Upper lobe of right lung (tissue), 1 donor: ENCODE data around the gene DRAM1. TPM values are rescaled to one million over a fixed set of nuclear protein-coding genes. Genes with fewer than 3 reads are reported as not detected.

ENCODE experiments used
- ATAC-seq: fragments of 200-7000 bp; cut with Tn5 transposase; one replicate; pipeline ENCODE4 v1.9.1; 2020; ENCODE audit warnings: mild to moderate bottlenecking, moderate library complexity
- DNase-seq: peaks from one replicate; pipeline ENCODE4 v3.0.0-alpha.2; 2020
- H3K27ac ChIP-seq: fragments of 200-600 bp; one replicate; pipeline ENCODE4 v1.8.0; 2022
- H3K27me3 ChIP-seq: fragments of 200-600 bp; one replicate; pipeline ENCODE4 v1.8.0; 2022; ENCODE audit warnings: mild to moderate bottlenecking
- H3K36me3 ChIP-seq: fragments of 200-600 bp; one replicate; pipeline ENCODE4 v1.8.0; 2022
- H3K4me1 ChIP-seq: fragments of 200-600 bp; one replicate; pipeline ENCODE4 v1.8.0; 2022
- H3K4me3 ChIP-seq: fragments of 200-600 bp; one replicate; pipeline ENCODE4 v1.8.0; 2022; ENCODE audit warnings: mild to moderate bottlenecking
- H3K9me3 ChIP-seq: fragments of 200-600 bp; one replicate; pipeline ENCODE4 v1.8.0; 2022
- CTCF ChIP-seq: fragments of 200-600 bp; IDR thresholded peaks from one replicate; pipeline ENCODE4 v1.8.0; 2022; ENCODE audit warnings: antibody characterized with exemption
- intact Hi-C: fragments of 100-400 bp; cut with DNase I; formaldehyde crosslinking; loops from one replicate; pipeline ENCODE4 v1.11.0; 2022
- total RNA-seq: library from RNA; stranded (reverse); fragmentation: NEBNext Ultra II Directional; extraction: Animal tissue kit (Norgen Biotek cat#: 25700); gene quantifications from one replicate; pipeline ENCODE4 v1.2.1, GENCODE V29; 2021
- donor health status: DM: no; HTN: yes; CAD: no; lungs with severe emphysema.

The DRAM1 gene
- total RNA-seq, 1 donor from 2014 or later = 162 TPM

GRCh38 chr12:101832030-101832429, 45.4 kb upstream of the DRAM1 start:
- DNase-seq = no peak
- peaks cover 31% of the 10 kb centered on the region for H3K4me1 ChIP-seq
- H3K9me3 ChIP-seq = no peaks in the 10 kb centered on the region
- no peak for TF ChIP-seq CTCF
- H3K27me3 ChIP-seq = no peaks in the 10 kb centered on the region
- no peak for ATAC-seq
- no peaks in the 10 kb centered on the region for H3K36me3 ChIP-seq
- intact Hi-C loops = loop anchor here (10.0 kb wide), 1 partner anchor 57 kb away; no protein-coding TSS in a partner anchor
- no peak overlapping the region for H3K4me3 ChIP-seq
- H3K27ac ChIP-seq = no peak overlapping the region

- ATAC-seq (no peak), DNase-seq (no peak)
- no peaks in the 10 kb centered on the region for H3K27me3 ChIP-seq
- H3K9me3 ChIP-seq = no peaks in the 10 kb centered on the region
- TF ChIP-seq CTCF = no peak
- H3K36me3 ChIP-seq = no peaks in the 10 kb centered on the region
- intact Hi-C loops = loop anchor here (10.0 kb wide), 1 partner anchor 64 kb away; no protein-coding TSS in a partner anchor
- no peak overlapping the region for H3K27ac ChIP-seq
- no peak overlapping the region for H3K4me3 ChIP-seq
- H3K4me1 ChIP-seq = no peaks in the 10 kb centered on the region
Measured at GRCh38 chr12:101838628-101839323, 38.6 kb upstream of the DRAM1 start.

- Histone ChIP-seq H3K27me3 (no peaks in the 10 kb centered on the region), H3K4me3 (no peak overlapping the region), H3K4me1 (no peaks in the 10 kb centered on the region), H3K36me3 (no peaks in the 10 kb centered on the region), H3K9me3 (no peaks in the 10 kb centered on the region), H3K27ac (no peak overlapping the region)
- ATAC-seq (peak; percentile 91), DNase-seq (no peak)
- TF ChIP-seq CTCF = peak; percentile 95
- intact Hi-C loops = loop anchor here (10.0 kb wide), 1 partner anchor 65 kb away; no protein-coding TSS in a partner anchor
Measured at GRCh38 chr12:101839324-101840283, 37.8 kb upstream of the DRAM1 start.

GRCh38 chr12:101841069-101841468, 36.3 kb upstream of the DRAM1 start:
- Histone ChIP-seq H3K4me1 (no peaks in the 10 kb centered on the region), H3K27me3 (no peaks in the 10 kb centered on the region), H3K9me3 (no peaks in the 10 kb centered on the region), H3K27ac (no peak overlapping the region), H3K36me3 (no peaks in the 10 kb centered on the region), H3K4me3 (no peak overlapping the region)
- no peak for ATAC-seq
- TF ChIP-seq CTCF = no peak
- intact Hi-C loops = no loop called here
- DNase-seq = no peak

- Histone ChIP-seq H3K27me3 (no peaks in the 10 kb centered on the region), H3K36me3 (no peaks in the 10 kb centered on the region), H3K27ac (no peak overlapping the region), H3K4me3 (no peak overlapping the region), H3K9me3 (no peaks in the 10 kb centered on the region), H3K4me1 (no peaks in the 10 kb centered on the region)
- ATAC-seq = no peak
- DNase-seq = no peak
- no peak for TF ChIP-seq CTCF
- intact Hi-C loops = no loop called here
Measured at GRCh38 chr12:101845137-101845711, 32.2 kb upstream of the DRAM1 start.
